GM18870 (cell line): Measurements from ENCODE around the gene TRMT11.
"Not testable (repeated sequence)": the region's sequence is repeated elsewhere in the genome, so short reads cannot be mapped to it uniquely, and the experiment has no call there.

Experiments used
- ATAC-seq: cut with Tn5 transposase; IDR thresholded peaks from one replicate; pipeline ENCODE4 v1.9.1; 2021; ENCODE audit warnings: moderate library complexity; ENCODE audit not compliant: unreplicated experiment

The TRMT11 gene

GRCh38 chr6:125956506-125957390, 29.6 kb upstream of the TRMT11 start, which contains the start of gene HINT3:
Gene HINT3 (plus strand): TSS chr6:125956770. CDS start chr6:125956978, 208 bp downstream.
- peak; percentile 87 for ATAC-seq

- ATAC-seq, result no peak
These were observed 29.0 kb upstream of the TRMT11 start for GRCh38 chr6:125957391-125957693.

- ATAC-seq, result peak; percentile 24
These were observed 28.5 kb upstream of the TRMT11 start for GRCh38 chr6:125957845-125958244.

GRCh38 chr6:125959041-125959440, 27.3 kb upstream of the TRMT11 start:
- no peak for ATAC-seq

- no peak for ATAC-seq
These were observed 25.2 kb upstream of the TRMT11 start for GRCh38 chr6:125961117-125961516.

GRCh38 chr6:125962900-125963497, 23.3 kb upstream of the TRMT11 start:
- no peak for ATAC-seq

DNA sequence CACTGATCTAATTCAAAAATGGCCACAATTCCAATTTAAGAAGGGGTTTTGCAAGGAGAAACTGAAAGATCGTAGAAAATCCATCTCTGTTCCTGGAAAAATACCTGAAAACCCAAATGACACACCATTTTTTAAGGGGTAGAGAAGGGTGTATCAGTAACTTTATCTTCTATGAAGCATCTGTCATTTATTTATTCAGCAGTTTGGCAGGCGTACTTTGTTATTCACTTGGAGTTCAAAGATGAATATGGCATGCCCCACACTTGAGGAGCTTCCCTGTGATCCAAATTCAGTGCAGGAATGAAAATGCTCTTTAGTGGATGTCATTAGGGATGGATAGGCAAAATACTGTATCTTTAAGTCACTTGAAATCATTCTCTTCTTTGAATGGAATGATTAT, 22.5 kb upstream of the TRMT11 start:
- no peak for ATAC-seq

DNA sequence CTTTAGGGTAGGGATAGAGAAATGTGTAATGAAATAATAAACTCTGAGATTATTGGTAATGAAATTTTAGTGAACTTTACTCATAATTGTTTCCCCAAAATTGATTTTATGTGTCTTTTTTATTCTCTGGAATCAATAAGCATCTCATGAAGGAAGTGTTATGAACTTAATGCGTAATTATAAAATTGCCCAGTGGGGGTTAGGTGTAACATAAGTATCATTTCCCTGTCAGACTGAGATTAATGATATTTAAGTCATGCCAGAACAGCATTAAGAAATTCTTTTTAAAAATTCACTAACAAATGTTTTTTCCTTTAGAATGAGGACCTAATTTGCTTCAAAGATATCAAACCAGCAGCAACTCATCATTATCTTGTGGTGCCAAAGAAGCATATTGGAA, 19.8 kb upstream of the TRMT11 start:
- no peak for ATAC-seq

DNA sequence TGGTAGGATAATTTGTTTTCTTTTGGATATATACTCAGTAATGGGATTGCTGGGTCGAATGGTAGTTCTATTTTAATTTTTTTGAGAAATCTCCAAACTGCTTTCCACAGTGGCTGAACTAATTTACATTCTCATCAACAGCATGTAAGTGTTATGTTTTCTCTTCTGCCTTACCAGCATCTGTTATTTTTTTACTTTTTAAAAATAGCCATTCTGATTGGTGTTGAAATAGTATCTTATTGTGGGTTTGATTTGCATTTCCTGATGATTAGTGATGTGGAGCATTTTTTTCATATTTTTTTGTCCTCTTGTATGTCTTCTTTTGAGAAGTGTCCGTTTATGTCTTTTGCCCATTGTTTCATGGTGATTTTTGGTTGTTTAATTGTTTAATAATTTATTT, 17.8 kb upstream of the TRMT11 start:
- ATAC-seq, result peak; percentile 47

GRCh38 chr6:125970760-125971159, 15.6 kb upstream of the TRMT11 start:
- ATAC-seq, result no peak

DNA sequence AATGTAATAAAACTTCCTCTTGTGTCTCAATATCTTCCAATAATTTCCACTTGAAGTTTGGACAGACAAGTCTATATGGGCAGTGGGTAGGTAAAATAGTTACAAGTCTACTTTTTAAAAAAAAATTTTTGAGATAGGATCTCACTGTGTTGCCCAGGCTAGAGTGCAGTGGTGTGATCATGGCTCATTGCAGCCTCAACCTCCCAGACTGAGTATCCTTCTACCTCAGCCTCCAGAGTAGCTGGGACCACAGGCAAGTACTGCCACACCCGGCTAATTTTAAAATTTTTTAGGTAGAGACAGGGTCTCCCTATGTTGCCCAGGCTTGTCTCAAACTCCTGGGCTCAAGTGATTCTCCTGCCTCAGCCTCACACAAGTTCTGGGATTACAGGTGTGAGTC, 13.9 kb upstream of the TRMT11 start:
- ATAC-seq, result not testable (repeated sequence)

- ATAC-seq, result peak; percentile 74
These were observed 12.0 kb upstream of the TRMT11 start for GRCh38 chr6:125974214-125974866.

GRCh38 chr6:125979101-125979500, 7.2 kb upstream of the TRMT11 start:
- ATAC-seq, result no peak

- no peak for ATAC-seq
These were observed 4.7 kb upstream of the TRMT11 start for GRCh38 chr6:125981571-125982185.

DNA sequence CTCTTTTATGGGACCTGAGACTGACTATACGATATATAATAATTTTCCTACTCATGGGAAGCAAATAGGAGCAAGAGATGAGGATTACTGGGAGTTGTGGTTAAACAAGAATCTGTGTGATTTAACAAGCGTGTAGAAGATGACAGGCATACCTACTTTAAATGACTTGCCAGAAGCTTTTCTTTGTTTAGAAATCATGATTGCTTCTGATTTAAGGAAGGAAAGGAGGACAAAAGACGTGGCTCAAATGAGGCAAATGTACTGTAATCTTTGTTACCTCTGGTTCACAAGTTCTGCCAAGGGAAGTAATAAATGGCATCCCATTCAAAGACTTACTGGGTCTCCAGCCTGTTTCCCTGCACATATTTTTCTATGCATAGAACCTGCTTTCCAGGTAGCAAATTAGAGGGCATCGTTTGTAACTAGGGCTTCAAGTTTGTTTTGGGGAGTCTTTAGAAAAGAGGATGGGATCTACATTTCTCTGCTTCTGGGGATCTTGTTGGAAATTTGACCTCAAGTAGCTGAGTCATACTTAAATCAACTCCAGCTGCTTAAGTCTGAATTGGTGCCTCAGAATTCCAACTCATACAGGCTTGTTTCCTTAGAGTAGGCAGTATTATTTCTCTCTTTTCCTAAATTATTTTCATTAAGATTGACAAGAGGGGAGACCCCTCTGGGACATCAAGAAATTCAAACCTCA, 2.9 kb upstream of the TRMT11 start:
- no peak for ATAC-seq

DNA sequence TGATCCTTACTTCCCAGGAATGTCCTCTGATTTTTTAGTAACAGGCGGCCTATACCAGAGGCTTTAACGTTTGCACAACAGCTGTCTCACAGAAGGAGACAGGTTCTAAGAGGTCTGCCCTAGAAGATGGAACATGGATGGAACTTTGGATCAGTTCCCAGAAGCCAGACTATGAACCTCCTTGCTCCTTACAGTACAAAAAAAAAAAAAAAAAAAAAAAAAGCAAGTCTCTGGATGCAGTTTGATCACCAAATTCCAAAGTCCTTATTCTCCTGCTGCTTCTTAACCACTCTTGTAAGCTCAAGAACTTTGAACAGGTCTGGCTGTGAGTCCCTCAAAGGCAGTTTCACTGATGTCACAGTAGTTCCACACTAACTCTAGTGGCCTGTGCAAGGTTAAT, 2.0 kb upstream of the TRMT11 start:
- ATAC-seq, result no peak

- ATAC-seq, result no peak
These were observed 818 bp upstream of the TRMT11 start for GRCh38 chr6:125985522-125985921.

DNA sequence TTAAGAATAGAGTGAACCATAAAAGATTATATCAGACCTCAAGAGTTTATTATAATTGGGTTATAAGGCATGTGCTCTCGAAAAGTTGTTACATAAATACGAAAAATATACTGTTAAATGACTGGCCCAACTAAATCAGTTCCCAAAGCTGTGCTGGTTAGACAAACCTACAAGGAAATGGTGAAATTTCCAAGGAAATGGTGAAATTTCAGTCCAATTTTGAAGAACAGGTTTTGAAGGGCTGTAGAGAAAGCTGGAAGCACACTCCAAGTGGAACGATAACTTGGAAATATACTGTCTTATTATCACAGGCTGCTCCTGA, 400 bp upstream of the TRMT11 start:
- ATAC-seq, result no peak

GRCh38 chr6:125987026-125987617, 782 bp downstream of the TRMT11 start:
- ATAC-seq, result peak; percentile 22

- ATAC-seq, result no peak
These were observed 1.9 kb downstream of the TRMT11 start for GRCh38 chr6:125988280-125988679.

DNA sequence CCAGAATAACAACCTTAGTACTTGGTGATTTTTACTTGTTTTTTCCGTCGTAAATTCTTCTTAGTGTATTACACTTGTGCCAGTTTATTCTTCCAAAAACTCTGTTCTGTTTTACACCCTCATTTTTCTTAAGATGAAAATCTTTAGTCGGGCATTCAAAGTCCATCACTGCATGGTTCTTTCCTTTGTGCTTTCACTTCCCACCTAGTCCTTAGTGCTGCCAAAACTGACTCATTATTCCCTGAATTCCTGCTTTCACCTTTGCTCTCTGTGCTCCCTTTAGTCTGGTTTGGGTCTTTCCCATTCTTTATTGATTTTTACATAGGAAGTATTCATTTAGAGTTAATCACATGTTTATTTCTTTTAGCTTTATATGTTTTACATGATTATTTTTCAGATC, 3.3 kb downstream of the TRMT11 start:
- ATAC-seq, result no peak
